Fibroblast of the aortic adventitia (primary cell): ENCODE measurements around the gene AVPR2. TPM values are rescaled to one million over a fixed set of nuclear protein-coding genes. Genes with fewer than 3 reads are reported as not detected.
A peak's percentile ranks its signal among the peaks of the same experiment; 100 is the strongest.

Experiments used
- DNase-seq: peaks from one replicate; pipeline ENCODE4 v3.0.0-alpha.2; 2010; ENCODE audit warnings: low read depth
- H3K4me3 ChIP-seq: 2 replicates; pipeline ENCODE4 v1.5.1; 2011; ENCODE audit warnings: low read depth, mild to moderate bottlenecking, control low read depth, low read length, moderate library complexity
- CTCF ChIP-seq: IDR thresholded peaks from 2 replicates; pipeline ENCODE4 v1.5.1; 2011; ENCODE audit warnings: mild to moderate bottlenecking, low read length, control low read depth, inconsistent platforms; ENCODE audit not compliant: insufficient read depth
- total RNA-seq: library from RNA; depleted of rRNA; stranded (reverse); fragments of >200 nt; gene quantifications from 2 replicates; pipeline ENCODE4 v1.2.3, GENCODE V29; 2012; ENCODE audit warnings: low replicate concordance

AVPR2 gene
- total RNA-seq, 1 donor: not detected

GRCh38 chrX:153948847-153949805 lies 44.7 kb downstream of the AVPR2 start:
- H3K4me3 ChIP-seq: no peak overlapping the region

DNA sequence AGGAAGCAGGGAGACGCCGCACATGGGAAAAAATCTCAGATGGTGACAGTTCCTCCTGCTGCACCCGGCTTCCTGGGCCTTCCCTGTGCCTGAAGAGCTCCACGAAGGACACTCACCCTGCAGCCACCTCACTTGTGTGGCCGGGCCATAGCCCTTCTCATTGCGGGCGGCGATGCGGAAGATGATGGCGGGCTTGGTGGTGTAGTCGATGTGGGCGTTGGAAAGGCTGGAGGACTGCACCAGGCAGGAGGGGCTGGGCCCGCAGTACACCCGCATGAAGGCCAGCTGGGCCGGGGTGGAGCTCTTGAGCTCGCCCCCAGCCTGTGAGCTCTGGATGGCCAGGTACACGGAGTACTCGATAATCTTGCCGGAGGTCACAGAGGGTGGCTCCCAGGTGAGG lies 45.7 kb downstream of the AVPR2 start:
- no peak for DNase-seq
- H3K4me3 ChIP-seq: no peak overlapping the region

More at GRCh38 chrX:153948847-153949805, 44.7 kb downstream of the AVPR2 start:
- TF ChIP-seq CTCF: no peak
- no peak for DNase-seq

GRCh38 chrX:153951683-153952372 lies 47.4 kb downstream of the AVPR2 start:
- H3K4me3 ChIP-seq: no peak overlapping the region
- no peak for TF ChIP-seq CTCF
- DNase-seq: no peak

More for the DNA sequence above, 45.7 kb downstream of the AVPR2 start:
- TF ChIP-seq CTCF: no peak

- no peak overlapping the region for H3K4me3 ChIP-seq
- no peak for DNase-seq
- no peak for TF ChIP-seq CTCF
Measured at GRCh38 chrX:153952373-153953026, 48.0 kb downstream of the AVPR2 start.

GRCh38 chrX:153953342-153953830 lies 48.9 kb downstream of the AVPR2 start:
- peak; percentile 58 for DNase-seq
- TF ChIP-seq CTCF: peak; percentile 96
- no peak overlapping the region for H3K4me3 ChIP-seq

GRCh38 chrX:153953892-153954557 lies 49.6 kb downstream of the AVPR2 start:
- H3K4me3 ChIP-seq: no peak overlapping the region
- DNase-seq: no peak
- TF ChIP-seq CTCF: no peak
